HepG2 (cell line): ENCODE results near the gene MT4. TPM values are rescaled to one million over a fixed set of nuclear protein-coding genes. Genes with fewer than 3 reads are reported as not detected.

Source experiments
- ARID5B ChIP-seq: IDR thresholded peaks from 2 replicates; pipeline ENCODE4 v1.4.0; 2020; ENCODE audit warnings: mild to moderate bottlenecking, missing genetic modification reagents
- BRD4 ChIP-seq: sonication (generic); formaldehyde crosslinking; IDR thresholded peaks from 2 replicates; pipeline ENCODE4 v1.4.0; 2020; ENCODE audit warnings: missing genetic modification reagents
- HOXA5 ChIP-seq: sonication (generic); formaldehyde crosslinking; IDR thresholded peaks from 2 replicates; pipeline ENCODE4 v1.4.0; 2020; ENCODE audit warnings: missing genetic modification reagents
- RXRA ChIP-seq: sonication (generic); formaldehyde crosslinking; IDR thresholded peaks from 2 replicates; pipeline ENCODE4 v1.5.1; 2020; ENCODE audit warnings: missing genetic modification reagents
- ZBTB40 ChIP-seq, 2 experiments: fragments of 450-650 bp in 1 of 2; sonication (generic) in 1 of 2; formaldehyde crosslinking in 1 of 2; IDR thresholded peaks; 2 replicates each; pipeline versions ENCODE4 v1.6.1 to v1.8.0; 2016 to 2022; ENCODE audit warnings: antibody characterized with exemption in 1 of 2, mild to moderate bottlenecking in 1 of 2, missing genetic modification reagents in 1 of 2
- ZEB1 ChIP-seq: IDR thresholded peaks from 2 replicates; pipeline ENCODE4 v1.6.1; 2012; ENCODE audit warnings: mild to moderate bottlenecking, low read depth, inconsistent platforms; ENCODE audit not compliant: insufficient replicate concordance
- ZNF143 ChIP-seq: sonication (generic); formaldehyde crosslinking; IDR thresholded peaks from 2 replicates; pipeline ENCODE4 v1.4.0; 2020; ENCODE audit warnings: missing genetic modification reagents
- ZNF557 ChIP-seq: sonication (generic); formaldehyde crosslinking; IDR thresholded peaks from 2 replicates; pipeline ENCODE4 v1.4.0; 2020; ENCODE audit warnings: missing genetic modification reagents
- ZNF609 ChIP-seq: sonication (generic); formaldehyde crosslinking; IDR thresholded peaks from 2 replicates; pipeline ENCODE4 v1.4.0; 2020; ENCODE audit warnings: mild to moderate bottlenecking, missing genetic modification reagents, borderline replicate concordance
- polyA plus RNA-seq, 8 experiments: library from polyadenylated mRNA; depleted of rRNA in 3 of 8; stranded (reverse) in 7 of 8; unstranded in 1 of 8; fragments of >200 nt; fragmentation: Illumina TruSeq in 4 of 8; extraction: Trizol in 4 of 8; gene quantifications; 2 replicates each; pipeline versions ENCODE4 v1.2.1 to v1.2.3, GENCODE V29; 2011 to 2016; ENCODE audit warnings: low read depth in 4 of 8, missing spikeins in 1 of 8, mixed read lengths in 1 of 8; ENCODE audit not compliant: insufficient read depth in 1 of 8
- total RNA-seq, 5 experiments: library from RNA; depleted of rRNA; stranded (reverse); fragments of >200 nt; fragmentation: Illumina TruSeq; extraction: Trizol; gene quantifications; 2 replicates each; pipeline ENCODE4 v1.2.3, GENCODE V29; 2016; ENCODE audit warnings: low read depth in 1 of 5

Gene MT4
- total and polyA plus RNA-seq, 2 of the 13 experiments (the other 11 are each of a cell fraction or from before 2014, with no cell fraction given): not detected

- TF ChIP-seq ARID5B (CRISPR knock-in tag) (peak; percentile 94), ZNF557 (0 out of 2 replicates have a peak, but pooled peaks have one; percentile 83), ZEB1 (peak; percentile 37), ZBTB40 (IDR thresholded peaks at IDR 0.05) (no peak), ZBTB40 (CRISPR knock-in tag; IDR thresholded peaks at IDR 0.05) (no peak; the same call in 1 of the 2 replicates), ZNF609 (CRISPR knock-in tag) (peak; percentile 90), HOXA5 (CRISPR knock-in tag) (peak; percentile 32; the same call in 1 of the 2 replicates), ZNF143 (CRISPR knock-in tag) (no peak), BRD4 (CRISPR knock-in tag) (no peak; the same call in 1 of the 2 replicates), RXRA (CRISPR knock-in tag) (peak; percentile 35; the same call in 1 of the 2 replicates)
Measured at GRCh38 chr16:56551796-56552738, 12.8 kb upstream of the MT4 start (continued).
